GM11168 (cell line): ENCODE results near the gene NR2F1-AS1.

Experiments
- in situ Hi-C: fragments of 300-500 bp; cut with MboI; formaldehyde crosslinking; loops from one replicate; pipeline ENCODE4 v1.12.0; 2022; ENCODE audit warnings: low sequenced_read_pairs; ENCODE audit not compliant: unreplicated experiment

Gene NR2F1-AS1

DNA sequence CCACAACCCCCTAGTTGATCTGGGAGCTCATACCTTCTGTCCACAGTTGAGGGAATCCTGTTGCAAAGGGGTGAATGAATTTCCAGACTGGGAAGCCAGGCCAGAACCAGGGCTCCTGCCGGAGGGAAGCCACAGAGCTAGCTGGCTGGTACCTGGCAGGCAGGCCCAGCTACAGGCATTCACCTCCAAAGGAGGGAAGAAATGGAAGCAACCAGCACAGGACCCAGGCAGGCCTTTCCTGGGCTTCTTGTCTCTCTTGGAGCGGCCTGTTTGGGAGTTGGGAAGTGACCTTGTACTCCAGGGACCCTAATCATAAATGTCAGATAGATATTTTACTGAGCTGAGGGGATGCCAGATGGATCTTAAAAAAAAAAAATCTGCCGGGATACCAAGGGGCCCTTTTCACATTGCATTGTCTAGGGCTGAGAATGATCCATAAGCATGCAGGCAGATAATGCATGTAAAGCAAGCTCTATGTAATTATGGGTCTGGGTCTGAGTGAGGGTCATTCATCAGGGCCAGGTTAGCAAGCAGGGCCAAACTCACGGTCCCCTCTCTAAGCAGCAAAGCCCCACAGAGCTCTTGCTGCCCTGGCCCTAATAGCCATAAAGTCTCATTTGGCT, 10.4 kb upstream of the NR2F1-AS1 start:
- in situ Hi-C loops, result loop anchor here (25.0 kb wide), 1 partner anchor 321 kb away; no protein-coding TSS in a partner anchor

- in situ Hi-C loops, result loop anchor here (25.0 kb wide), 1 partner anchor 322 kb away; no protein-coding TSS in a partner anchor
Observed at GRCh38 chr5:93590493-93590892, 9.5 kb upstream of the NR2F1-AS1 start.

- in situ Hi-C loops, result loop anchor here (25.0 kb wide), 1 partner anchor 322 kb away; no protein-coding TSS in a partner anchor
Observed at GRCh38 chr5:93589829-93590215, 8.8 kb upstream of the NR2F1-AS1 start.

DNA sequence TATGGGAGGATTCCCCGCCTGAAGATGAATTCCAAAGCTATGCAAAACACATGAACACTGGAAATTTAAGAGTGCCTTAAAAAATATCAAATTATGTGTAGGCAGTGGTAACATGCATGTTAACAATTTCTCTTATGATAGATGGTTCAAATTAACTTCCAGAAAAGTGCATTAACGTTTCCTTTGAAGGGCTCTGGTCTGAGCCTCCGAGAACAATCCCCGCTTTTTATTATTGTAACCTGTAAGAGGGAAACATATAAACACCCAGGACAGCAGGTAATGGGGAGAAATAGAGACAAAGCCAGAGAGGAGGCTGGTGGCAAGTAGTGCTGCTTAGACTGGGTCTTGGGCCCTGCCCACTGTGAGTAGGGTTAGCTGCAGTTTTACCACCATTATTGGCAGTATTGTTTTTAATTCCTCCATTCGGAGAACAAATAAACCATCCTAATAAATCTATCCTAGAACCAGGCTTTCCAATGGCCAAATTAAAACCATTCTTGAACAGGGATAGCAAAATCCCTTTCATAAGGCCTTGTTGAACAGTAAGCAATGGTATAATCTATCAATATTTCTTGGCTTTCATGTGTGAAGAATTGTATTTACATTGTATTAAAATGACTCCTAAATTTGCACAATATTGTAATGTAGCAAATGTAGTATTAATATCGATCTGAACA, 8.3 kb upstream of the NR2F1-AS1 start:
- in situ Hi-C loops, result loop anchor here (25.0 kb wide), 1 partner anchor 323 kb away; no protein-coding TSS in a partner anchor

GRCh38 chr5:93588352-93589151, 7.5 kb upstream of the NR2F1-AS1 start:
- in situ Hi-C loops, result loop anchor here (25.0 kb wide), 1 partner anchor 324 kb away; no protein-coding TSS in a partner anchor

DNA sequence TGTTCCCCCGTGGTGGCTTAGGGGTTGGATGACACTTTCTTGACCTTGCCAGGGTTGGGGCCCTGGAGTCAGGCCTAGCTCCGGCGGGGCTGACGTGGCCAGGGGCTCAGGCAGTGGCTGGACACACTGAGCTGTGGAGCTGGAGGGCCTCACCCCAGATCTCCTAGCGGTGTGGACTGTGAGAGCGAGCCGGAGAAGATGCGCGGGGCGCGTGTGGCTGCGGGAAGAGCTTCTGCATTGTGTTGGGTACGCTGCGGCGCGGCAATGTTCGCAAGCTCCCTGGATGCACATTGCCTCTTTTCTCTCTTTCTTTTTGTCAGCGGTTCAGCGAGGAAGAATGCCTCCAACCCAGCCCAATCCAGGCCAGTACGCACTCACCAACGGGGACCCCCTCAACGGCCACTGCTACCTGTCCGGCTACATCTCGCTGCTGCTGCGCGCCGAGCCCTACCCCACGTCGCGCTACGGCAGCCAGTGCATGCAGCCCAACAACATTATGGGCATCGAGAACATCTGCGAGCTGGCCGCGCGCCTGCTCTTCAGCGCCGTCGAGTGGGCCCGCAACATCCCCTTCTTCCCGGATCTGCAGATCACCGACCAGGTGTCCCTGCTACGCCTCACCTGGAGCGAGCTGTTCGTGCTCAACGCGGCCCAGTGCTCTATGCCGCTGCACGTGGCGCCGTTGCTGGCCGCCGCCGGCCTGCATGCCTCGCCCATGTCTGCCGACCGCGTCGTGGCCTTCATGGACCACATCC, 6.8 kb upstream of the NR2F1-AS1 start:
- in situ Hi-C loops, result loop anchor here (25.0 kb wide), 1 partner anchor 325 kb away; no protein-coding TSS in a partner anchor

- in situ Hi-C loops, result loop anchor here (25.0 kb wide), 1 partner anchor 325 kb away; no protein-coding TSS in a partner anchor
Observed at GRCh38 chr5:93586736-93587596, 5.9 kb upstream of the NR2F1-AS1 start.

GRCh38 chr5:93585767-93586385, 4.9 kb upstream of the NR2F1-AS1 start:
- in situ Hi-C loops, result loop anchor here (25.0 kb wide), 1 partner anchor 326 kb away; no protein-coding TSS in a partner anchor

DNA sequence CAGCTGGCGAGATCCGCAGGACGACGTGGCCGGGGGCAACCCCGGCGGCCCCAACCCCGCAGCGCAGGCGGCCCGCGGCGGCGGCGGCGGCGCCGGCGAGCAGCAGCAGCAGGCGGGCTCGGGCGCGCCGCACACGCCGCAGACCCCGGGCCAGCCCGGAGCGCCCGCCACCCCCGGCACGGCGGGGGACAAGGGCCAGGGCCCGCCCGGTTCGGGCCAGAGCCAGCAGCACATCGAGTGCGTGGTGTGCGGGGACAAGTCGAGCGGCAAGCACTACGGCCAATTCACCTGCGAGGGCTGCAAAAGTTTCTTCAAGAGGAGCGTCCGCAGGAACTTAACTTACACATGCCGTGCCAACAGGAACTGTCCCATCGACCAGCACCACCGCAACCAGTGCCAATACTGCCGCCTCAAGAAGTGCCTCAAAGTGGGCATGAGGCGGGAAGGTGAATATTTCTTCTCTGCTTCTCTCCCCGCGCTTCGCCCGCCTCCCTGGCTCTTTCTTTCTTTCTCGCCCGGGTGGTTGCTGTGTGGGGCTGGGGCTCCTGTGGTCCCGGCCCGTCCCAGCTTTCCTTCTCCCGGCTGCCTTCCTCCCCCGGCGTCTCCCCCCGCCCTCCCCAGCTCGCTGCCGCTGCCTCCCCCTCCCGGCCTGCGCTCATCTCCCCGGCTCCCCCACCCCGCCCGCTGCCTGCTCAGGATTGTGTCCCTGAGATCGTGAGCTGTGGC, 4.2 kb upstream of the NR2F1-AS1 start:
- in situ Hi-C loops, result loop anchor here (25.0 kb wide), 1 partner anchor 327 kb away; no protein-coding TSS in a partner anchor

DNA sequence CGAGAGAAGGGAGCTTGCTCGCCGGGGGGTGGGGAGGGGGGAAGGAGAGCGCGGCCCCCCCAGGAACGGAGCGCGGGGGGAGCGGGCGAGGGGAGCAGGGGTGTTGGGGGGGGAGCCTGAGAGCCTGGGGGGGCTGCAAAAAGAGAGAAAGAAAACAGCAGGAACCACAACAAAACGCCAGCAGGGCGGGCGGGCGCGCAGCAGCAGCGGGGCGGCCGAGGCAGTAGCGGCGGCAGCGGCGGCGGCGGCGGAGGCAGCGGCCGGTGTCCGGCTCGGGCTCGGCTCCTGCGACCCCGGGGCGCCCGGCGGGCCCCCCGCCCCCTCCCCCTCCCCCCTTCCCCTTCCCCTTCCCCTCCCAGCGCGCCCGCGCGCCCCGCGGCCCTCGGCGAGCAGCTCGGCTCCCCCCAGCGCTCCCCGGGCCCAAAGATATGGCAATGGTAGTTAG, 3.6 kb upstream of the NR2F1-AS1 start:
- in situ Hi-C loops, result loop anchor here (25.0 kb wide), 1 partner anchor 328 kb away; no protein-coding TSS in a partner anchor

DNA sequence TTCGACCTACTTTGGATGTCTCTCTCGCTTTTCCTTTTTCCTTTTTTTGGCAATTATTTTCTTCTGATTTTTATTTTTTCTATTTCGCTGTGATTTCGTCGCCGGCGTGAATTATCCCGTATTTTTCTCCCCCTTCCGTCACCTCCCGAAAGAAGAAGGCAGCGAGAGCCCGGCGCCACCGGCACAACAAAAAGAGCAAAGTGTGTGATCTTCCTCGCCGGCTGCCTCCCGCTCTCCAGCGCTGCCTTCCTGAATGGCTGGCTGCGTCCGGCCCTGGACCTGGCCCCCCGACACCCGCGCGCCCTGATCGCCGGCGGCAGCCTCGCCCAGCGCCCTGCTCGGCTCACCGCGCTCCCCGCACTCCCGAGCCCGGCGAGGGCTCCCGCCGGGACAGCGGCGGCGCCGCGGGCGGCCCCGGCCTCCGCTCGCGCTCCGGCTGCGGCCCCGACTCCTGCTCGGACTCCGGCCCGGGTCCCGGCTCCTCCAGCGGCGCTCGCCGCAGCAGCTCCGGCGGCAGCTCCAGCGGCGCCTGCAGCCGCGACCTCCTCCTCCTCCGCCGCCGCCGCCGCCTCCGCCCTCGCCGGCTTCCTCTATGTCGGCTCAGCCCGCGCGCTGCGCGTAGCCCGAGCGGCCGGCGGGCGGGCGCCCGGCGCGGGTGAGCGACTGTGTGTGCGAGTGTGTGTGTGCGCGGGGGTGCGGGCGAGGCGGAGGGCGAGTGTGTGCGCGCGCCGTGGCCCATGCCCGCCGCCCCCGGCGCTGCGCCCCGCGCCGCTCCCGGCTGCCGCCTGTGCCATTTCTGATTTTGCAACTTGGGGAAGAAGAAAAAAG, 3.0 kb upstream of the NR2F1-AS1 start:
- in situ Hi-C loops, result loop anchor here (25.0 kb wide), 1 partner anchor 328 kb away; no protein-coding TSS in a partner anchor

GRCh38 chr5:93583439-93583767, 2.4 kb upstream of the NR2F1-AS1 start:
- in situ Hi-C loops, result loop anchor here (25.0 kb wide), 1 partner anchor 329 kb away; no protein-coding TSS in a partner anchor

GRCh38 chr5:93582677-93583438, 1.8 kb upstream of the NR2F1-AS1 start, which contains the start of gene NR2F1:
NR2F1 (plus strand) TSS chr5:93583222; CDS start chr5:93585024, 1,802 bp downstream.
- in situ Hi-C loops, result loop anchor here (25.0 kb wide), 1 partner anchor 329 kb away; no protein-coding TSS in a partner anchor

- in situ Hi-C loops, result loop anchor here (25.0 kb wide), 1 partner anchor 330 kb away; no protein-coding TSS in a partner anchor
Observed at GRCh38 chr5:93582167-93582462, 1.1 kb upstream of the NR2F1-AS1 start.

DNA sequence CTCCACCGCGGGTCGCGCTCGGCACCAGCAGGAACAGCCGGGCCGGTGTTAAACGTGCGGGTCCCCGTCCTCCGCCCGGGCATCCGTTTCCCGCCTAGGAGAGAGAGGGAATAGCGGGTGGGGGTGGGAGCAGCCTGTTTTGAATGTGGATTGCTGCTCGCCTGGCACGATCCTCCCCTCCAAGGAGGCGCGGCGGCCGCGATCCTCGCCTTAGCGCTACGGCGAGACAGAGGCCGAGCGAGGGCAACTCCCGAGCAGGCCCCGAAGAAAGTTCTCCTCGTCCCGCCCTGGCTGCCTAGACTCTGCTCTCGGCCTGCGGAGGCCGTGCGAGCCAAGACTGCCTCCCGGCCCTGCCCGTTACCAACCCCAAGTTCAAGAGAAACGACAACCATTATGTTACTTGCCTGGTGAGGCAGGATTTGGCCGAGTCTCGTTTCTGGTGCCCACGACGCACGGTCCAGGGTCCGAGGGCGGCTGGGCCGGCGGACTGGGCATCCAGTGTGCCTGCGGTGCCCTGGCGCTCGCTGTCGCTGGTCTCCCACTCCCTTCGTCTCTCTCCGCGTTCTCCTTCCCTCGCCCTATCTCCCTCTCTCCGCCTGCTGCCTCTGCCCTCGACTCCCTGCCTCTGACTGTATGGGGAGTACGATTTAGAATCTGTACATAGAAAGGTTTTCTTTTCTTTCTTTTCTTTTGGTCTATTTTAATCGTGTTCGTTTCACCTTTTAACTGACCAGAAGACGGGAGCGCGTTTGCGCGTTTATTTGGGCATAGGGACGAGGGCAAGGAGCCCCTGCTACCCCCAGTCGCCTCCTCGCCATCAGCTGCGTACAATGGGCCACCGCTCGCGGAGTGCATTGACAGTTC, 724 bp downstream of the NR2F1-AS1 start:
- in situ Hi-C loops, result loop anchor here (25.0 kb wide), 1 partner anchor 332 kb away; no protein-coding TSS in a partner anchor
